Measurements from ENCODE around the gene COL19A1.

GRCh38 chr6:69866770-69867638, 648 bp downstream of the COL19A1 start:
- TF ChIP-seq CTCF (conservative IDR thresholded peaks at IDR 0.05; ENCODE audit: low read length), result peak; percentile 49; the same call in 1 of the 2 replicates
- TF ChIP-seq EZH2phosphoT487 (IDR thresholded peaks at IDR 0.05; ENCODE audit: borderline replicate concordance, low read depth, low read length), result no peak
